Liver (tissue), 9 donors: ENCODE results near the gene ZNF284. TPM values are rescaled to one million over a fixed set of nuclear protein-coding genes. Genes with fewer than 3 reads are reported as not detected.
"Not testable (repeated sequence)": the region's sequence is repeated elsewhere in the genome, so short reads cannot be mapped to it uniquely, and the experiment has no call there.

ENCODE experiments used
- DNase-seq: peaks from one replicate; pipeline ENCODE4 v3.0.0-alpha.2; 2017; ENCODE audit warnings: low spot score
- H3K27ac ChIP-seq, 2 donors: one replicate each; pipeline ENCODE4 v1.7.0; 2013; ENCODE audit warnings: inconsistent platforms in 2 of 2, low read length in 2 of 2, control low read depth in 1 of 2, low read depth in 1 of 2, mild to moderate bottlenecking in 1 of 2
- H3K27me3 ChIP-seq, 4 donors: one replicate each; pipeline versions ENCODE4 v1.6.1 to v1.7.0; 2013; ENCODE audit warnings: low read length in 3 of 4, inconsistent platforms in 1 of 4, mild to moderate bottlenecking in 1 of 4, moderate library complexity in 1 of 4; ENCODE audit not compliant: control insufficient read depth in 4 of 4, insufficient read depth in 4 of 4
- H3K36me3 ChIP-seq, 4 donors: one replicate each; pipeline versions ENCODE4 v1.6.1 to v1.7.0; 2013; ENCODE audit warnings: low read length in 3 of 4, mild to moderate bottlenecking in 3 of 4, low read depth in 1 of 4, moderate library complexity in 1 of 4; ENCODE audit not compliant: control insufficient read depth in 4 of 4, insufficient read depth in 3 of 4
- H3K4me1 ChIP-seq, 4 donors: one replicate each; pipeline versions ENCODE4 v1.6.1 to v1.7.0; 2013; ENCODE audit warnings: low read length in 3 of 4, mild to moderate bottlenecking in 3 of 4, moderate library complexity in 1 of 4; ENCODE audit not compliant: control insufficient read depth in 4 of 4, insufficient read depth in 4 of 4
- H3K4me3 ChIP-seq, 3 donors: one replicate each; pipeline versions ENCODE4 v1.6.1 to v1.7.0; 2013; ENCODE audit warnings: low read length in 3 of 3, control low read depth in 1 of 3, low read depth in 1 of 3, mild to moderate bottlenecking in 1 of 3
- H3K9ac ChIP-seq, 2 donors: one replicate each; pipeline ENCODE4 v1.7.0; 2013; ENCODE audit warnings: low read length in 2 of 2, mild to moderate bottlenecking in 2 of 2, moderate library complexity in 2 of 2, control low read depth in 1 of 2, low read depth in 1 of 2
- H3K9me3 ChIP-seq, 4 donors: one replicate each; pipeline versions ENCODE4 v1.6.1 to v1.7.0; 2013; ENCODE audit warnings: low read length in 3 of 4; ENCODE audit not compliant: control insufficient read depth in 4 of 4
- FOXA1 ChIP-seq: IDR thresholded peaks from 2 replicates; pipeline ENCODE4 v1.6.1; 2016; ENCODE audit warnings: antibody characterized with exemption
- FOXA2 ChIP-seq: IDR thresholded peaks from 2 replicates; pipeline ENCODE4 v1.6.1; 2016; ENCODE audit warnings: antibody characterized with exemption
- GABPA ChIP-seq, 2 donors: IDR thresholded peaks in 1 of 2; conservative IDR thresholded peaks in 1 of 2; 2 replicates each; pipeline ENCODE4 v1.6.1; 2016; ENCODE audit warnings: antibody characterized with exemption in 2 of 2, mild to moderate bottlenecking in 1 of 2, moderate library complexity in 1 of 2
- HNF4A ChIP-seq, 2 donors: conservative IDR thresholded peaks; 2 replicates each; pipeline ENCODE4 v1.6.1; 2016; ENCODE audit warnings: antibody characterized with exemption in 2 of 2, mild to moderate bottlenecking in 2 of 2
- HNF4G ChIP-seq: IDR thresholded peaks from 2 replicates; pipeline ENCODE4 v1.6.1; 2016; ENCODE audit warnings: antibody characterized with exemption
- JUND ChIP-seq, 2 donors: IDR thresholded peaks; 2 replicates each; pipeline ENCODE4 v1.6.1; 2016; ENCODE audit warnings: antibody characterized with exemption in 2 of 2
- NR2F2 ChIP-seq: IDR thresholded peaks from 2 replicates; pipeline ENCODE4 v1.6.1; 2016; ENCODE audit warnings: antibody characterized with exemption
- RAD21 ChIP-seq, 2 donors: IDR thresholded peaks; 2 replicates each; pipeline ENCODE4 v1.6.1; 2016; ENCODE audit warnings: antibody characterized with exemption in 2 of 2, mild to moderate bottlenecking in 2 of 2
- RXRA ChIP-seq, 2 donors: IDR thresholded peaks; 2 replicates each; pipeline ENCODE4 v1.6.1; 2017 to 2018; ENCODE audit warnings: antibody characterized with exemption in 2 of 2, mild to moderate bottlenecking in 1 of 2
- SP1 ChIP-seq: IDR thresholded peaks from 2 replicates; pipeline ENCODE4 v1.6.1; 2018; ENCODE audit warnings: antibody characterized with exemption, mild to moderate bottlenecking
- TAF1 ChIP-seq: conservative IDR thresholded peaks from 2 replicates; pipeline ENCODE4 v1.6.1; 2016; ENCODE audit warnings: antibody characterized with exemption, mild to moderate bottlenecking
- YY1 ChIP-seq: IDR thresholded peaks from 2 replicates; pipeline ENCODE4 v1.6.1; 2016; ENCODE audit warnings: antibody characterized with exemption, mild to moderate bottlenecking
- WGBS: extraction: QIAGEN DNeasy Blood & Tissue Kit; methylation state at CpG from one replicate; pipeline ENCODE4 v1.1.7; 2013; 5-methylcytosine and 5-hydroxymethylcytosine counted together
- polyA plus RNA-seq, 2 donors: library from polyadenylated mRNA; stranded (reverse) in 1 of 2; unstranded in 1 of 2; fragments of 200-250 nt in 1 of 2; fragments of >200 nt in 1 of 2; fragmentation: Nextera tagmentation in 1 of 2; extraction: Ambion mirVana in 1 of 2; gene quantifications; one replicate each; pipeline versions ENCODE4 v1.2.1 to v1.2.3, GENCODE V29; 2013 to 2015
- total RNA-seq, 2 donors: library from RNA; depleted of rRNA; stranded (reverse); fragments of >200 nt; gene quantifications; one replicate each; pipeline ENCODE4 v1.2.3, GENCODE V29; 2014
- TF ChIP-seq, protein P1 (sequence below): IDR thresholded peaks from 2 replicates; pipeline ENCODE4 v1.6.1; 2016; ENCODE audit warnings: antibody characterized with exemption, mild to moderate bottlenecking
- TF ChIP-seq, protein P2 (sequence below): IDR thresholded peaks from 2 replicates; pipeline ENCODE4 v1.6.1; 2016; ENCODE audit warnings: antibody characterized with exemption
- TF ChIP-seq, protein P3 (sequence below): fragments of 150-350 bp; IDR thresholded peaks from 2 replicates; pipeline ENCODE4 v1.5.1; 2017; ENCODE audit warnings: improper control_type of control experiment, low read depth, low read length; ENCODE audit not compliant: missing input control
- donor health status: healthy.
- donor health status: healthy.
- donor health status: healthy.
- donor health status: healthy.
- donor health status: healthy.

Gene ZNF284
- total and polyA plus RNA-seq, 4 donors: 0.32 to 1.0 (median 0.61) TPM

DNA sequence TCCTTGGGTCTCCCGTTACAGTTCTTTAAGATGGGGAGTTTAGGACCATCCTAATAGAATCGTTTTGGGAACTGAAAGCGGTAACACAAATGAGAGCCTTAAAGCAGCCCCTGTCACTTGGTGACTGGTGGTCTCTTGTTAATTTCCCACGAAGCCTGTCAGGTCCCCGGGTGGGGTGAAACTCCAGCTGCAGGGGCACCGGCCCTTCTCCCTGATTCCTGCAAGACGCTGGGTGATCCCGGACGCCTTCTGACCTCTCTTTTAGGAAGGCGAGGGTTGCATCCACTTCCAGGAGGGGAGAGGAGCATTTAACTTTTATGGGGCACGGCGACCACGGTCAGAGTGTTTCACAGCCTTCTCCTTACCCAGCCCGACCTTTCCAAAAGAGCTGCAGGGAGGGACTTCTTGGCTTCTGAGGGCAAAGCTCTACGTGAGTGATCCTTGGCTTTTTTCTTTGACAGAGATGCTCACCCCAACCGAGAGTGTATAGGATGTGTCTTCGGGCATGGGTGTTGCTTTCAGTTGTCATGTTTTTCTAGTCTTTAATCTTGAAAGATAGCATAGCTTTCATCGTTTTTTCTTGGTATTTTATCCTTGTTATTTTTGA lies 41.9 kb downstream of the ZNF284 start:
- H3K27ac ChIP-seq: peak overlapping the region in 1 of 2 donors; percentile 61

DNA sequence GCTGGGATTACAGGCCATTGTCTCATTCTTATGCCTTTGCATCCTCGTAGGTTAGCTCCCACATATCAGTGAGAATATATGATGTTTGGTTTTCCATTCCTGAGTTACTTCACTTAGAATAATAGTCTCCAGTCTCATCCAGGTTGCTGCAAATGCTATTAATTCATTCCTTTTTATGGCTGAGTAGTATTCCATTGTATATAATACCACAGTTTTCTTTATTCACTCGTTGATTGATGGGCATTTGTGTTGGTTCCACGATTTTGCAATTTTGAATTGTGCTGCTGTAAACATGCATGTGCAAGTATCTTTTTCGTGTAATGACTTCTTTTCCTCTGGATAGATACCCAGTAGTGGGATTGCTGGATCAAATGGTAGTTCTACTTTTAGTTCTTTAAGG lies 49.2 kb downstream of the ZNF284 start:
- WGBS: 96% methylated on average over 4 of the region's 4 CpGs
- H3K9ac ChIP-seq, H3K27ac ChIP-seq, H3K27me3 ChIP-seq, H3K4me3 ChIP-seq, H3K4me1 ChIP-seq, DNase-seq: not testable (repeated sequence)
- H3K36me3 ChIP-seq: peaks cover 2 to 71% (median 62%) of the 10 kb centered on the region in 4 donors
- peaks cover under 1 to 41% (median 19%) of the 10 kb centered on the region in 4 donors for H3K9me3 ChIP-seq

More for the DNA sequence above, 41.9 kb downstream of the ZNF284 start:
- peaks cover 2 to 18% (median 15%) of the 10 kb centered on the region in 4 donors for H3K4me1 ChIP-seq
- 4% methylated on average over 18 of the region's 18 CpGs for WGBS
- peak overlapping the region; percentile 67 to 100 (median 100) for H3K4me3 ChIP-seq
- H3K36me3 ChIP-seq: peaks cover 0 to 23% (median 17%) of the 10 kb centered on the region in 4 donors
- no peak for DNase-seq
- no peaks in the 10 kb centered on the region for H3K27me3 ChIP-seq
- TF ChIP-seq GABPA (IDR thresholded peaks at IDR 0.05 in 1 of 2, conservative IDR thresholded peaks at IDR 0.05 in 1 of 2) (no peak), NR2F2 (no peak), TAF1 (no peak), FOXA2 (no peak), FOXA1 (no peak), HNF4G (no peak)
- TF ChIP-seq, protein P1, sequence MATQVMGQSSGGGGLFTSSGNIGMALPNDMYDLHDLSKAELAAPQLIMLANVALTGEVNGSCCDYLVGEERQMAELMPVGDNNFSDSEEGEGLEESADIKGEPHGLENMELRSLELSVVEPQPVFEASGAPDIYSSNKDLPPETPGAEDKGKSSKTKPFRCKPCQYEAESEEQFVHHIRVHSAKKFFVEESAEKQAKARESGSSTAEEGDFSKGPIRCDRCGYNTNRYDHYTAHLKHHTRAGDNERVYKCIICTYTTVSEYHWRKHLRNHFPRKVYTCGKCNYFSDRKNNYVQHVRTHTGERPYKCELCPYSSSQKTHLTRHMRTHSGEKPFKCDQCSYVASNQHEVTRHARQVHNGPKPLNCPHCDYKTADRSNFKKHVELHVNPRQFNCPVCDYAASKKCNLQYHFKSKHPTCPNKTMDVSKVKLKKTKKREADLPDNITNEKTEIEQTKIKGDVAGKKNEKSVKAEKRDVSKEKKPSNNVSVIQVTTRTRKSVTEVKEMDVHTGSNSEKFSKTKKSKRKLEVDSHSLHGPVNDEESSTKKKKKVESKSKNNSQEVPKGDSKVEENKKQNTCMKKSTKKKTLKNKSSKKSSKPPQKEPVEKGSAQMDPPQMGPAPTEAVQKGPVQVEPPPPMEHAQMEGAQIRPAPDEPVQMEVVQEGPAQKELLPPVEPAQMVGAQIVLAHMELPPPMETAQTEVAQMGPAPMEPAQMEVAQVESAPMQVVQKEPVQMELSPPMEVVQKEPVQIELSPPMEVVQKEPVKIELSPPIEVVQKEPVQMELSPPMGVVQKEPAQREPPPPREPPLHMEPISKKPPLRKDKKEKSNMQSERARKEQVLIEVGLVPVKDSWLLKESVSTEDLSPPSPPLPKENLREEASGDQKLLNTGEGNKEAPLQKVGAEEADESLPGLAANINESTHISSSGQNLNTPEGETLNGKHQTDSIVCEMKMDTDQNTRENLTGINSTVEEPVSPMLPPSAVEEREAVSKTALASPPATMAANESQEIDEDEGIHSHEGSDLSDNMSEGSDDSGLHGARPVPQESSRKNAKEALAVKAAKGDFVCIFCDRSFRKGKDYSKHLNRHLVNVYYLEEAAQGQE: no peak
- peak overlapping the region; percentile 82 to 84 for H3K9ac ChIP-seq
- H3K9me3 ChIP-seq: peaks cover 5 to 28% (median 16%) of the 10 kb centered on the region in 4 donors

DNA sequence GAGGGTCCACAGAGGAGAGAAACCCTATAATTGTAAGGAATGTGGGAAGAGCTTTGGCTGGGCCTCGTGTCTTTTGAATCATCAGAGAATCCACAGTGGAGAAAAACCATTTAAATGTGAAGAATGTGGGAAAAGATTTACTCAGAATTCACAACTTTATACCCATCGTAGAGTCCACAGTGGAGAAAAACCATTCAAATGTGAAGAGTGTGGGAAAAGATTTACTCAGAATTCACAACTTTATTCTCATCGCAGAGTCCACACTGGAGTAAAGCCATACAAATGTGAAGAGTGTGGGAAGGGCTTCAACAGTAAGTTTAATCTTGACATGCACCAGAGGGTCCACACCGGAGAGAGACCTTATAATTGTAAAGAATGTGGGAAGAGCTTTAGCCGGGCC lies 60.0 kb downstream of the ZNF284 start:
- peaks cover 5 to 49% (median 42%) of the 10 kb centered on the region in 4 donors for H3K36me3 ChIP-seq
- peaks cover 33 to 74% (median 50%) of the 10 kb centered on the region in 4 donors for H3K9me3 ChIP-seq
- no peak for DNase-seq
- WGBS: 97% methylated on average over 5 of the region's 5 CpGs
- no peaks in the 10 kb centered on the region for H3K27me3 ChIP-seq
- no peak overlapping the region for H3K9ac ChIP-seq
- H3K27ac ChIP-seq: no peak overlapping the region
- H3K4me1 ChIP-seq: no peaks in the 10 kb centered on the region
- H3K4me3 ChIP-seq: peak overlapping the region in 2 of 3 donors; percentile 38 to 39
- no peak for TF ChIP-seq HNF4A (conservative IDR thresholded peaks at IDR 0.05)
- TF ChIP-seq YY1: no peak
- no peak for TF ChIP-seq JUND (IDR thresholded peaks at IDR 0.05)
- TF ChIP-seq, protein P2, sequence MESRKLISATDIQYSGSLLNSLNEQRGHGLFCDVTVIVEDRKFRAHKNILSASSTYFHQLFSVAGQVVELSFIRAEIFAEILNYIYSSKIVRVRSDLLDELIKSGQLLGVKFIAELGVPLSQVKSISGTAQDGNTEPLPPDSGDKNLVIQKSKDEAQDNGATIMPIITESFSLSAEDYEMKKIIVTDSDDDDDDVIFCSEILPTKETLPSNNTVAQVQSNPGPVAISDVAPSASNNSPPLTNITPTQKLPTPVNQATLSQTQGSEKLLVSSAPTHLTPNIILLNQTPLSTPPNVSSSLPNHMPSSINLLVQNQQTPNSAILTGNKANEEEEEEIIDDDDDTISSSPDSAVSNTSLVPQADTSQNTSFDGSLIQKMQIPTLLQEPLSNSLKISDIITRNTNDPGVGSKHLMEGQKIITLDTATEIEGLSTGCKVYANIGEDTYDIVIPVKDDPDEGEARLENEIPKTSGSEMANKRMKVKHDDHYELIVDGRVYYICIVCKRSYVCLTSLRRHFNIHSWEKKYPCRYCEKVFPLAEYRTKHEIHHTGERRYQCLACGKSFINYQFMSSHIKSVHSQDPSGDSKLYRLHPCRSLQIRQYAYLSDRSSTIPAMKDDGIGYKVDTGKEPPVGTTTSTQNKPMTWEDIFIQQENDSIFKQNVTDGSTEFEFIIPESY: no peak
- no peak for TF ChIP-seq SP1
- no peak for TF ChIP-seq RXRA (IDR thresholded peaks at IDR 0.05)
- TF ChIP-seq FOXA2: no peak
- no peak for TF ChIP-seq RAD21 (IDR thresholded peaks at IDR 0.05)
- TF ChIP-seq GABPA (IDR thresholded peaks at IDR 0.05 in 1 of 2, conservative IDR thresholded peaks at IDR 0.05 in 1 of 2): no peak
- TF ChIP-seq, protein P3, sequence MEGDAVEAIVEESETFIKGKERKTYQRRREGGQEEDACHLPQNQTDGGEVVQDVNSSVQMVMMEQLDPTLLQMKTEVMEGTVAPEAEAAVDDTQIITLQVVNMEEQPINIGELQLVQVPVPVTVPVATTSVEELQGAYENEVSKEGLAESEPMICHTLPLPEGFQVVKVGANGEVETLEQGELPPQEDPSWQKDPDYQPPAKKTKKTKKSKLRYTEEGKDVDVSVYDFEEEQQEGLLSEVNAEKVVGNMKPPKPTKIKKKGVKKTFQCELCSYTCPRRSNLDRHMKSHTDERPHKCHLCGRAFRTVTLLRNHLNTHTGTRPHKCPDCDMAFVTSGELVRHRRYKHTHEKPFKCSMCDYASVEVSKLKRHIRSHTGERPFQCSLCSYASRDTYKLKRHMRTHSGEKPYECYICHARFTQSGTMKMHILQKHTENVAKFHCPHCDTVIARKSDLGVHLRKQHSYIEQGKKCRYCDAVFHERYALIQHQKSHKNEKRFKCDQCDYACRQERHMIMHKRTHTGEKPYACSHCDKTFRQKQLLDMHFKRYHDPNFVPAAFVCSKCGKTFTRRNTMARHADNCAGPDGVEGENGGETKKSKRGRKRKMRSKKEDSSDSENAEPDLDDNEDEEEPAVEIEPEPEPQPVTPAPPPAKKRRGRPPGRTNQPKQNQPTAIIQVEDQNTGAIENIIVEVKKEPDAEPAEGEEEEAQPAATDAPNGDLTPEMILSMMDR: no peak
- no peak for TF ChIP-seq TAF1
- TF ChIP-seq NR2F2: no peak
